Femur (tissue), 1 donor: ENCODE measurements around the gene RASD1.

ENCODE experiments used
- DNase-seq: peaks from one replicate; pipeline ENCODE4 v3.0.0-alpha.2; 2017

Gene RASD1

GRCh38 chr17:17509601-17510425 is 13.6 kb upstream of the RASD1 start:
- peak; percentile 15 for DNase-seq

GRCh38 chr17:17508646-17509591 is 12.7 kb upstream of the RASD1 start:
- peak; percentile 46 for DNase-seq

- peak; percentile 17 for DNase-seq
Measured at GRCh38 chr17:17508019-17508535, 11.9 kb upstream of the RASD1 start.

GRCh38 chr17:17507465-17508011 is 11.3 kb upstream of the RASD1 start:
- DNase-seq: peak; percentile 24

GRCh38 chr17:17506893-17507464 is 10.8 kb upstream of the RASD1 start:
- peak; percentile 86 for DNase-seq

GRCh38 chr17:17506181-17506741 is 10.1 kb upstream of the RASD1 start:
- peak; percentile 52 for DNase-seq

- DNase-seq: peak; percentile 14
Measured at GRCh38 chr17:17505610-17506171, 9.5 kb upstream of the RASD1 start.

- DNase-seq: no peak
Measured at GRCh38 chr17:17505151-17505550, 9.0 kb upstream of the RASD1 start.

GRCh38 chr17:17504341-17505140 is 8.3 kb upstream of the RASD1 start:
- peak; percentile 15 for DNase-seq

GRCh38 chr17:17503566-17504130 is 7.5 kb upstream of the RASD1 start:
- DNase-seq: peak; percentile 87

- no peak for DNase-seq
Measured at GRCh38 chr17:17502741-17503565, 6.8 kb upstream of the RASD1 start.

GRCh38 chr17:17500999-17501605 is 4.9 kb upstream of the RASD1 start:
- DNase-seq: peak; percentile 17

- DNase-seq: no peak
Measured at GRCh38 chr17:17499402-17500145, 3.4 kb upstream of the RASD1 start.

- no peak for DNase-seq
Measured at GRCh38 chr17:17498606-17499301, 2.6 kb upstream of the RASD1 start.

- DNase-seq: peak; percentile 16
Measured at GRCh38 chr17:17497845-17498520, 1.8 kb upstream of the RASD1 start.

GRCh38 chr17:17497065-17497844 is 1.1 kb upstream of the RASD1 start:
- peak; percentile 26 for DNase-seq
